Measurements from ENCODE around the gene MYOM1. TPM values are rescaled to one million over a fixed set of nuclear protein-coding genes. Genes with fewer than 3 reads are reported as not detected.

Gene MYOM1
- polyA plus RNA-seq, 1 experiment = 0.02 TPM

DNA sequence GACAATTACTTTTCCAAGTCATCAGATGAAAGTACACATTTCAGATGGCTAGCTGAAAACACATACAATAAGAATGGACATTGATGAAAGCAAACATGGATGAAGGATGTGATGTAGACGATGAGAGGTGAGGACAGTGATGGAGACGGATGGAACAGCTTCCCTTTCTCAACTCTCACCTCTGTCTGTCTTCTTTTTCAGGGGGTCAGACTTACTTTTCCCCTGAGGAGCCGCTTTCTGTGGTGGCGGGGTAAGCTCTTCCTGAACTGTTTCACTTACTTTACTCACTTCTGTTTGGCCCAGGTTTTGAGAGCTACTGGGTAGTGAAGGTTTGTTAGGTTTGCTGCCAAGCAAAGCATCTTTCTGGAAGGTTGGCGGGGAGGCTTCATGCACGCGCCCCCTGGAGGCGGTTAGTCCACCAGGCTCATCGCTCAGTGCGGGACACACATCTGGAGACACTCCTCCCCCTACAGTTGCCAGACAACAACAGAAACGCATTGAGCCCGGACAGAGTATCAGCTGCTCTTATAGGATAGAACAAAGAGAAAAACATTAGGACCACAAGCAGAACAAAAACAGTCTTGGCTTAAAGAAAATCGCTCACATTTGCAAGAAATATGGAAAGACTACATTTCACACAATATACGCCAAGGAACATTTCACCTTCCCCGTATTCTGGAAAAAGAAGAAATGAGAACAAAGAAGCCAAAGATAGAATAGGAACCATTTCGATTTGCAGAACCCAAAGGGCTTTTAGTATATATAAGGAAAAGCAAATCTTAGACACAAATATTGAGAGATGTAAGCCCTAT lies 90.5 kb downstream of the MYOM1 start:
- DNase-seq (ENCODE audit: low read depth, low spot score) = peak; percentile 63
- Histone ChIP-seq H3K9me3 (ENCODE audit: control insufficient read depth, insufficient read depth, low read length) (no peaks in the 10 kb centered on the region; the same call in 1 of the 2 replicates), H3K27ac (ENCODE audit: low read depth, low read length) (no peak overlapping the region), H3K27me3 (ENCODE audit: control insufficient read depth, insufficient read depth, low read length) (peaks cover 5% of the 10 kb centered on the region), H3K4me3 (ENCODE audit: low read depth, low read length) (no peak overlapping the region)
- TF ChIP-seq, protein P1, sequence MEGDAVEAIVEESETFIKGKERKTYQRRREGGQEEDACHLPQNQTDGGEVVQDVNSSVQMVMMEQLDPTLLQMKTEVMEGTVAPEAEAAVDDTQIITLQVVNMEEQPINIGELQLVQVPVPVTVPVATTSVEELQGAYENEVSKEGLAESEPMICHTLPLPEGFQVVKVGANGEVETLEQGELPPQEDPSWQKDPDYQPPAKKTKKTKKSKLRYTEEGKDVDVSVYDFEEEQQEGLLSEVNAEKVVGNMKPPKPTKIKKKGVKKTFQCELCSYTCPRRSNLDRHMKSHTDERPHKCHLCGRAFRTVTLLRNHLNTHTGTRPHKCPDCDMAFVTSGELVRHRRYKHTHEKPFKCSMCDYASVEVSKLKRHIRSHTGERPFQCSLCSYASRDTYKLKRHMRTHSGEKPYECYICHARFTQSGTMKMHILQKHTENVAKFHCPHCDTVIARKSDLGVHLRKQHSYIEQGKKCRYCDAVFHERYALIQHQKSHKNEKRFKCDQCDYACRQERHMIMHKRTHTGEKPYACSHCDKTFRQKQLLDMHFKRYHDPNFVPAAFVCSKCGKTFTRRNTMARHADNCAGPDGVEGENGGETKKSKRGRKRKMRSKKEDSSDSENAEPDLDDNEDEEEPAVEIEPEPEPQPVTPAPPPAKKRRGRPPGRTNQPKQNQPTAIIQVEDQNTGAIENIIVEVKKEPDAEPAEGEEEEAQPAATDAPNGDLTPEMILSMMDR (IDR thresholded peaks at IDR 0.05; ENCODE audit: low read depth, low read length) = peak; percentile 93
- ChIA-PET CTCF (interaction anchor here (0.6 to 5.0 kb wide), 73 partner anchors 7 to 367 kb away, joined by 3 to 62 read pairs (median 4); no protein-coding TSS in a partner anchor), POLR2A (no interaction called here)

DNA sequence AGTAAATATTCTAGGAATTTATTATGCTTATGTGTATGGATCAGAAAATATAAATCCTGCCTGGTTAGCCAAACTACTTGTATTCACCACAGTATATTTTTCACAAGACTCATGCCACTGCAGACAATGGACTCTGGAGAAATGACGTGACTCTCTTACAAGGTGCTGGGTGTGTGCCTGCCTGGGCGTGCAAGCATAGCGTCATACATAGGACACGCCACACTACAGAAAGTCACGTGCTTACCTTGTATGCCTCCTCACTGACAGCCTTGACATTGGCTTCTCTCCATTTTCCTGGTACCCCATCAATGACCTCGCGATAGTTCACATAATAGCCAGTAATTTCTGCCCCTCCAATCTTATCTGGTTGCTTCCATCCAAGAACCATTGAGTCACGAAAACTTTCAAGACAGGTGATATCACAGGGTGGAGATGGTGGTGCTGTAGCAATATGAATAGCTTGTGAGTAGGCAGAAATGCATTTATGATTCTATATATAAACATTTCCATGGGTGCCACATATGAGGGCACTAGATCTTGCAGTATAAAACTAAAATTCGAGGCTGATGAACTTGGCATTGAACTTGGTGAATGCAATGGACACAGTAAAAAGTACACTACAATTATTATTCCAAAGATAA lies 93.2 kb downstream of the MYOM1 start:
- Histone ChIP-seq H3K27ac (ENCODE audit: low read depth, low read length) (no peak overlapping the region), H3K27me3 (ENCODE audit: control insufficient read depth, insufficient read depth, low read length) (peaks cover 2% of the 10 kb centered on the region), H3K4me3 (ENCODE audit: low read depth, low read length) (no peak overlapping the region), H3K9me3 (ENCODE audit: control insufficient read depth, insufficient read depth, low read length) (no peaks in the 10 kb centered on the region; the same call in 1 of the 2 replicates)
- POLR2A ChIA-PET = no interaction called here
- TF ChIP-seq, protein P1 (IDR thresholded peaks at IDR 0.05; ENCODE audit: low read depth, low read length) = no peak
- CTCF ChIA-PET = interaction anchor here (5.0 kb wide), 1 partner anchor 19 kb away, joined by 38 read pairs; no protein-coding TSS in a partner anchor
- DNase-seq (ENCODE audit: low read depth, low spot score) = no peak

DNA sequence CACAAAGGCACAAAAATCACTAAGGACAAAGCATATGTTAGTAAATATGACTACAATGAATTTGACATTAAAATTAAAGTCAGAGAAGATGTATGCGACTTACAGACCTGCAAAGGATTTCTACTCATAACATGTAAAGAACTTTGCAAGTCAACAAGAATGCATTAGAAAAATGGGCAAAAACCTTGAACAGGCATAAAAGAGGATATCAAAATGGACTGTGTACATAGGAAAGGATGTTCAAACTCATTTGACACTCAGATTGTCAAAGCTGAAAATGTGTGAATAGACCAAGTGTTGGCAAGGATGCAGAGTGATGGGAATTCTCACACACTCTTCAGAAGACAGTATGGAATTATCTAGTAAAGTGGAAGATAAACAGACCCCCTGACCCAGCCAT lies 94.9 kb downstream of the MYOM1 start:
- TF ChIP-seq, protein P1 (IDR thresholded peaks at IDR 0.05; ENCODE audit: low read depth, low read length) = no peak
- DNase-seq (ENCODE audit: low read depth, low spot score) = no peak
- ChIA-PET CTCF (interaction anchor here (1.9 kb wide), 1 partner anchor 27 kb away, joined by 4 read pairs; no protein-coding TSS in a partner anchor), POLR2A (no interaction called here)
- peaks cover 8% of the 10 kb centered on the region for H3K27me3 ChIP-seq (ENCODE audit: control insufficient read depth, insufficient read depth, low read length)
- no peak overlapping the region for H3K4me3 ChIP-seq (ENCODE audit: low read depth, low read length)
- H3K27ac ChIP-seq (ENCODE audit: low read depth, low read length) = no peak overlapping the region
- no peaks in the 10 kb centered on the region; the same call in 1 of the 2 replicates for H3K9me3 ChIP-seq (ENCODE audit: control insufficient read depth, insufficient read depth, low read length)

DNA sequence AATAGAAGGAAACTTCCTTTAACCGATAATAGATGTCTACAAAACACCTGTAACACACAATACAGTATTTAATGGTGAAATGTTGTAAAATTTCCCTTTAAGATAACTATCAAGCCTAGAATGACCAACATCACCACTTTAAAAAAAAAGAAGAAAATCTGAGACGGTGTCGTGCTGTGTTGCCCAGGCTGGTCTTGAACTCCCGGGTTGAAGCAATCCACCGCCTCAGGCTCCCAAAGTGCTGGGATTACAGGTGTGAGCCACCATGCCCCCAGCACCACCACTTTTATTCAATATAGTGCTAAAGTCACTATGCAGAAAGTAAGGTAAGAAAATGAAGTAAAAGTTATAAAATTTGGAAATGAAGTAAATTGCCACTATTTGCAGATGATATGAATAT lies 96.9 kb downstream of the MYOM1 start:
- Histone ChIP-seq H3K27ac (ENCODE audit: low read depth, low read length) (no peak overlapping the region), H3K9me3 (ENCODE audit: control insufficient read depth, insufficient read depth, low read length) (no peaks in the 10 kb centered on the region; the same call in 1 of the 2 replicates), H3K27me3 (ENCODE audit: control insufficient read depth, insufficient read depth, low read length) (peaks cover 18% of the 10 kb centered on the region), H3K4me3 (ENCODE audit: low read depth, low read length) (no peak overlapping the region)
- TF ChIP-seq, protein P1 (IDR thresholded peaks at IDR 0.05; ENCODE audit: low read depth, low read length) = no peak
- DNase-seq (ENCODE audit: low read depth, low spot score) = no peak
- POLR2A ChIA-PET = no interaction called here
- CTCF ChIA-PET = no interaction called here

DNA sequence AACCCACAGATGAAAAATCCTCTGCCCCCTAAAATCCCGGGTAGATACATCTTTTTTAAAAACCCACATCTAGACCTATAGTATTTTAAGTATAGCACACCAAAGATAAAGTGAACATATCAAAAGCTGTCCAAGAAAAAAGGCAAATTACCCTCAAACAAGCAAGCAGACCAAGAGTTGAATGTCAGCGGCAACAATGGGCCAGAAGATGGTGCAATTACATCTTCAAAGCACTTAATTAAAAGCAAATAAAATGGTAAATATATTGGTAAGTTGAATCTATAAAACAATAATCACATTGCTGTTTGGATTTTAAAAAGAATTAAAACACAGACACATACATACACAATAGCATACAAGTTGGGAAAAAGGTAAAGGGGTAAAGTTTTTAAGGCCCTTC lies 98.5 kb downstream of the MYOM1 start:
- TF ChIP-seq, protein P1 (IDR thresholded peaks at IDR 0.05; ENCODE audit: low read depth, low read length) = peak; percentile 10; the same call in 1 of the 2 replicates
- H3K27ac ChIP-seq (ENCODE audit: low read depth, low read length) = no peak overlapping the region
- no peak overlapping the region for H3K4me3 ChIP-seq (ENCODE audit: low read depth, low read length)
- ChIA-PET CTCF (interaction anchor here (0.7 kb wide), 1 partner anchor 20 kb away, joined by 5 read pairs; no protein-coding TSS in a partner anchor), POLR2A (no interaction called here)
- H3K27me3 ChIP-seq (ENCODE audit: control insufficient read depth, insufficient read depth, low read length) = peaks cover 24% of the 10 kb centered on the region
- no peaks in the 10 kb centered on the region; the same call in 1 of the 2 replicates for H3K9me3 ChIP-seq (ENCODE audit: control insufficient read depth, insufficient read depth, low read length)
- no peak for DNase-seq (ENCODE audit: low read depth, low spot score)

Data from AG04450 (cell line).